A549 (cell line): Measurements from ENCODE around the gene TUBA1C. TPM values are rescaled to one million over a fixed set of nuclear protein-coding genes. Genes with fewer than 3 reads are reported as not detected.
"Not testable (repeated sequence)": the region's sequence is repeated elsewhere in the genome, so short reads cannot be mapped to it uniquely, and the experiment has no call there.

Source experiments
- ATAC-seq, 2 experiments: fragments of 200-7000 bp in 1 of 2; fragments of >200 bp in 1 of 2; cut with Nextera tagmentation in 1 of 2; cut with Tn5 transposase in 1 of 2; 3 replicates each; pipeline versions ENCODE4 v1.8.0 to v1.9.1; 2018 to 2020; ENCODE audit warnings: mild to moderate bottlenecking in 1 of 2, moderate library complexity in 1 of 2
- CTCF ChIA-PET: fragments of 300-600 bp; sonication (Branson Sonifier 250); formaldehyde crosslinking; extraction: SDS; loops from one replicate; lab custom pipeline; 2021; ENCODE audit warnings: antibody characterized with exemption, inconsistent platforms; lab: Yijun Ruan, JAX
- POLR2A ChIA-PET: fragments of 350-600 bp; formaldehyde crosslinking; extraction: SDS; loops from one replicate; lab custom pipeline; 2021; ENCODE audit warnings: antibody characterized with exemption, inconsistent platforms; lab: Yijun Ruan, JAX
- DNase-seq, 2 experiments: peaks; one replicate each; pipeline versions ENCODE4 v3.0.0 to v3.0.0-alpha.2; 2011 to 2016; ENCODE audit warnings: low read depth in 1 of 2, low spot score in 1 of 2
- FAIRE-seq: peaks from 2 replicates; lab custom pipeline; 2011; peaks lifted over from hg19 to GRCh38; lab: Jason Lieb, UNC
- H3K27ac ChIP-seq, 2 experiments: fragments of >200 bp; sonication (Bioruptor Twin); formaldehyde crosslinking; 3 replicates each; pipeline ENCODE4 v1.5.1; 2016 to 2017
- H3K4me1 ChIP-seq: fragments of >200 bp; sonication (Bioruptor Twin); formaldehyde crosslinking; 3 replicates; pipeline ENCODE4 v1.6.1; 2016
- H3K4me2 ChIP-seq: fragments of >200 bp; sonication (Bioruptor Twin); formaldehyde crosslinking; 3 replicates; pipeline ENCODE4 v1.6.1; 2016
- H3K4me3 ChIP-seq: fragments of >200 bp; sonication (Bioruptor Twin); formaldehyde crosslinking; 3 replicates; pipeline ENCODE4 v1.5.1; 2016
- H3K9me3 ChIP-seq: fragments of >200 bp; sonication (Bioruptor Twin); formaldehyde crosslinking; 3 replicates; pipeline ENCODE4 v1.6.1; 2016
- CBX2 ChIP-seq: fragments of 200-600 bp; sonication (generic); IDR thresholded peaks from 2 replicates; pipeline ENCODE4 v1.6.1; 2016; ENCODE audit warnings: low read depth, mild to moderate bottlenecking, borderline replicate concordance
- ESRRA ChIP-seq: fragments of 150-350 bp; IDR thresholded peaks from 2 replicates; pipeline ENCODE4 v1.6.1; 2014; ENCODE audit warnings: mild to moderate bottlenecking, low read length, borderline replicate concordance
- FOSL2 ChIP-seq, 2 experiments: fragments of 450-650 bp in 1 of 2; fragments of >200 bp in 1 of 2; sonication (Bioruptor Twin) in 1 of 2; formaldehyde crosslinking; IDR thresholded peaks; 2 replicates each; pipeline versions ENCODE4 v1.5.0 to v1.6.1; 2016 to 2020; ENCODE audit warnings: mild to moderate bottlenecking in 1 of 2, moderate library complexity in 1 of 2
- FOXS1 ChIP-seq: fragments of 250-450 bp; sonication (Bioruptor Pico); IDR thresholded peaks from 2 replicates; pipeline ENCODE4 v1.5.0; 2020; ENCODE audit warnings: mild to moderate bottlenecking, moderate library complexity
- HDAC2 ChIP-seq: fragments of 200-600 bp; sonication (generic); IDR thresholded peaks from 2 replicates; pipeline ENCODE4 v1.6.1; 2016
- HOXB5 ChIP-seq: fragments of 250-450 bp; sonication (Bioruptor Pico); IDR thresholded peaks from 2 replicates; pipeline ENCODE4 v1.5.0; 2020; ENCODE audit warnings: mild to moderate bottlenecking, moderate library complexity
- MYC ChIP-seq: IDR thresholded peaks from 2 replicates; pipeline ENCODE4 v1.6.1; 2012; ENCODE audit warnings: mild to moderate bottlenecking, inconsistent platforms, low read length, improper control_type of control experiment, borderline replicate concordance
- NR3C1 ChIP-seq: fragments of >200 bp; sonication (Bioruptor Twin); formaldehyde crosslinking; IDR thresholded peaks from 3 replicates; pipeline ENCODE4 v1.6.1; 2017
- POLR2A ChIP-seq: IDR thresholded peaks from 2 replicates; pipeline ENCODE4 v1.6.1; 2012; ENCODE audit warnings: mild to moderate bottlenecking, low read length
- RARB ChIP-seq: fragments of 250-450 bp; sonication (Bioruptor Pico); IDR thresholded peaks from 2 replicates; pipeline ENCODE4 v1.8.0; 2021; ENCODE audit warnings: mild to moderate bottlenecking, moderate library complexity
- RFX5 ChIP-seq: fragments of 450-650 bp; IDR thresholded peaks from 2 replicates; pipeline ENCODE4 v1.7.1; 2014; ENCODE audit warnings: antibody characterized with exemption, mild to moderate bottlenecking, moderate library complexity
- RNF2 ChIP-seq: fragments of 200-600 bp; sonication (generic); IDR thresholded peaks from 2 replicates; pipeline ENCODE4 v1.6.1; 2016; ENCODE audit warnings: low read depth, mild to moderate bottlenecking, antibody characterized with exemption, moderate library complexity, borderline replicate concordance
- TP53 ChIP-seq: fragments of 250-450 bp; sonication (Bioruptor Pico); IDR thresholded peaks from 2 replicates; pipeline ENCODE4 v1.5.0; 2021; ENCODE audit warnings: mild to moderate bottlenecking, moderate library complexity
- ZC3H11A ChIP-seq: fragments of 450-650 bp; IDR thresholded peaks from 2 replicates; pipeline ENCODE4 v1.6.1; 2014; ENCODE audit warnings: antibody characterized with exemption, mild to moderate bottlenecking
- WGBS: methylation state at CpG from one replicate; pipeline ENCODE4 v1.1.6; 2017; ENCODE audit errors: missing lambda C conversion rate; 5-methylcytosine and 5-hydroxymethylcytosine counted together
- polyA plus RNA-seq, 4 experiments: library from polyadenylated mRNA; depleted of rRNA in 3 of 4; stranded (reverse); fragments of >200 nt; fragmentation: RNase III in 1 of 4; extraction: RNeasy Plus Mini Kit Qiagen cat#74134 plus additional on column Dnase treatment in 1 of 4; gene quantifications; 2 replicates in 3 of 4; 3 replicates in 1 of 4; pipeline ENCODE4 v1.2.3, GENCODE V29; 2011 to 2017
- TF ChIP-seq, protein P1 (sequence below): fragments of >200 bp; sonication (Bioruptor Twin); formaldehyde crosslinking; IDR thresholded peaks from 3 replicates; pipeline ENCODE4 v1.5.1; 2016
- TF ChIP-seq, protein P2 (sequence below): fragments of 150-350 bp; IDR thresholded peaks from 2 replicates; pipeline ENCODE4 v1.6.1; 2014; ENCODE audit warnings: low read depth, mild to moderate bottlenecking, low read length
- TF ChIP-seq, protein P3 (sequence below): IDR thresholded peaks from 2 replicates; pipeline ENCODE4 v1.6.1; 2012
- TF ChIP-seq, protein P4 (sequence below): fragments of 250-450 bp; sonication (Bioruptor Pico); IDR thresholded peaks from 2 replicates; pipeline ENCODE4 v1.5.0; 2021; ENCODE audit warnings: mild to moderate bottlenecking, moderate library complexity, borderline replicate concordance

Gene TUBA1C
- polyA plus RNA-seq, 2 of the 4 experiments (the other 2 are of a cell fraction): 1,183 to 1,656 TPM

DNA sequence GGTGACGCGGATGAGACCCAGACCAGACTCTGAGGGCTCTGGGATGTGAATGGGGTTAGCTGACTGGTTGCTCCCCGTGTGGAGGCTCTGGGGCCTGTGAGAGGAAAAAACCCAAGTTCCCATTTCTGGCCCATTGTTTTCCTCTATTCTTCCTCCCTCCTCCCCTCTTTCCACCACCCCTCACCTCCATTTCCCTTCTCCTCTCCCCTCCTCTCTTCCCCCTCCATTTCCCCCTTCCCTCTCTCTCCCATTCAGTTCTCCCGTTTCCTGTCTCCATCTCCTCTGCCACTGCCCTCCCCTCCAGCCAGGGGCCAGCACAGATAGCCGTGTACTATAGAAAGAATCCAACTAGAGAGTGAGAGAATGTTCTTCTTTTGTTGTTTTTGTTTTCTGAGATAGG is 17.4 kb downstream of the TUBA1C start:
- Histone ChIP-seq H3K4me3 (no peak overlapping the region), H3K4me2 (no peak overlapping the region), H3K9me3 (no peaks in the 10 kb centered on the region), H3K27ac (0 out of 6 replicates have a peak overlapping the region, but pooled peaks of 1 of the 2 experiments have one; percentile 28), H3K4me1 (0 out of 3 replicates have a peak, but pooled peaks cover 9% of the 10 kb centered on the region)
- TF ChIP-seq, protein P1, sequence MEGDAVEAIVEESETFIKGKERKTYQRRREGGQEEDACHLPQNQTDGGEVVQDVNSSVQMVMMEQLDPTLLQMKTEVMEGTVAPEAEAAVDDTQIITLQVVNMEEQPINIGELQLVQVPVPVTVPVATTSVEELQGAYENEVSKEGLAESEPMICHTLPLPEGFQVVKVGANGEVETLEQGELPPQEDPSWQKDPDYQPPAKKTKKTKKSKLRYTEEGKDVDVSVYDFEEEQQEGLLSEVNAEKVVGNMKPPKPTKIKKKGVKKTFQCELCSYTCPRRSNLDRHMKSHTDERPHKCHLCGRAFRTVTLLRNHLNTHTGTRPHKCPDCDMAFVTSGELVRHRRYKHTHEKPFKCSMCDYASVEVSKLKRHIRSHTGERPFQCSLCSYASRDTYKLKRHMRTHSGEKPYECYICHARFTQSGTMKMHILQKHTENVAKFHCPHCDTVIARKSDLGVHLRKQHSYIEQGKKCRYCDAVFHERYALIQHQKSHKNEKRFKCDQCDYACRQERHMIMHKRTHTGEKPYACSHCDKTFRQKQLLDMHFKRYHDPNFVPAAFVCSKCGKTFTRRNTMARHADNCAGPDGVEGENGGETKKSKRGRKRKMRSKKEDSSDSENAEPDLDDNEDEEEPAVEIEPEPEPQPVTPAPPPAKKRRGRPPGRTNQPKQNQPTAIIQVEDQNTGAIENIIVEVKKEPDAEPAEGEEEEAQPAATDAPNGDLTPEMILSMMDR: no peak
- TF ChIP-seq RNF2 (no peak), MYC (no peak), CBX2 (no peak), POLR2A (no peak), NR3C1 (no peak), RFX5 (no peak), ZC3H11A (no peak), HOXB5 (CRISPR knock-in tag) (no peak), HDAC2 (no peak), TP53 (CRISPR knock-in tag) (no peak), FOSL2 (IDR thresholded peaks at IDR 0.05) (no peak), FOSL2 (CRISPR knock-in tag; IDR thresholded peaks at IDR 0.05) (no peak), ESRRA (no peak), FOXS1 (no peak), RARB (CRISPR knock-in tag) (no peak)
- TF ChIP-seq, protein P2, sequence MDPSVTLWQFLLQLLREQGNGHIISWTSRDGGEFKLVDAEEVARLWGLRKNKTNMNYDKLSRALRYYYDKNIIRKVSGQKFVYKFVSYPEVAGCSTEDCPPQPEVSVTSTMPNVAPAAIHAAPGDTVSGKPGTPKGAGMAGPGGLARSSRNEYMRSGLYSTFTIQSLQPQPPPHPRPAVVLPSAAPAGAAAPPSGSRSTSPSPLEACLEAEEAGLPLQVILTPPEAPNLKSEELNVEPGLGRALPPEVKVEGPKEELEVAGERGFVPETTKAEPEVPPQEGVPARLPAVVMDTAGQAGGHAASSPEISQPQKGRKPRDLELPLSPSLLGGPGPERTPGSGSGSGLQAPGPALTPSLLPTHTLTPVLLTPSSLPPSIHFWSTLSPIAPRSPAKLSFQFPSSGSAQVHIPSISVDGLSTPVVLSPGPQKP: no peak
- TF ChIP-seq, protein P3, sequence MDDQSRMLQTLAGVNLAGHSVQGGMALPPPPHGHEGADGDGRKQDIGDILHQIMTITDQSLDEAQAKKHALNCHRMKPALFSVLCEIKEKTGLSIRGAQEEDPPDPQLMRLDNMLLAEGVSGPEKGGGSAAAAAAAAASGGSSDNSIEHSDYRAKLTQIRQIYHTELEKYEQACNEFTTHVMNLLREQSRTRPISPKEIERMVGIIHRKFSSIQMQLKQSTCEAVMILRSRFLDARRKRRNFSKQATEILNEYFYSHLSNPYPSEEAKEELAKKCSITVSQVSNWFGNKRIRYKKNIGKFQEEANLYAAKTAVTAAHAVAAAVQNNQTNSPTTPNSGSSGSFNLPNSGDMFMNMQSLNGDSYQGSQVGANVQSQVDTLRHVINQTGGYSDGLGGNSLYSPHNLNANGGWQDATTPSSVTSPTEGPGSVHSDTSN: no peak
- TF ChIP-seq, protein P4, sequence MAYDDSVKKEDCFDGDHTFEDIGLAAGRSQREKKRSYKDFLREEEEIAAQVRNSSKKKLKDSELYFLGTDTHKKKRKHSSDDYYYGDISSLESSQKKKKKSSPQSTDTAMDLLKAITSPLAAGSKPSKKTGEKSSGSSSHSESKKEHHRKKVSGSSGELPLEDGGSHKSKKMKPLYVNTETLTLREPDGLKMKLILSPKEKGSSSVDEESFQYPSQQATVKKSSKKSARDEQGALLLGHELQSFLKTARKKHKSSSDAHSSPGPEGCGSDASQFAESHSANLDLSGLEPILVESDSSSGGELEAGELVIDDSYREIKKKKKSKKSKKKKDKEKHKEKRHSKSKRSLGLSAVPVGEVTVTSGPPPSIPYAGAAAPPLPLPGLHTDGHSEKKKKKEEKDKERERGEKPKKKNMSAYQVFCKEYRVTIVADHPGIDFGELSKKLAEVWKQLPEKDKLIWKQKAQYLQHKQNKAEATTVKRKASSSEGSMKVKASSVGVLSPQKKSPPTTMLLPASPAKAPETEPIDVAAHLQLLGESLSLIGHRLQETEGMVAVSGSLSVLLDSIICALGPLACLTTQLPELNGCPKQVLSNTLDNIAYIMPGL (CRISPR knock-in tag): no peak
- ATAC-seq (no peak), DNase-seq (no peak), FAIRE-seq (no peak)
- POLR2A ChIA-PET: no interaction called here
- WGBS: 81% methylated on average over 5 of the region's 5 CpGs
- CTCF ChIA-PET: interaction anchor here (0.9 to 9.0 kb wide), 4 partner anchors 13 to 60 kb away, joined by 3 to 120 read pairs (median 3); partner anchors contain the start of gene PRPH

DNA sequence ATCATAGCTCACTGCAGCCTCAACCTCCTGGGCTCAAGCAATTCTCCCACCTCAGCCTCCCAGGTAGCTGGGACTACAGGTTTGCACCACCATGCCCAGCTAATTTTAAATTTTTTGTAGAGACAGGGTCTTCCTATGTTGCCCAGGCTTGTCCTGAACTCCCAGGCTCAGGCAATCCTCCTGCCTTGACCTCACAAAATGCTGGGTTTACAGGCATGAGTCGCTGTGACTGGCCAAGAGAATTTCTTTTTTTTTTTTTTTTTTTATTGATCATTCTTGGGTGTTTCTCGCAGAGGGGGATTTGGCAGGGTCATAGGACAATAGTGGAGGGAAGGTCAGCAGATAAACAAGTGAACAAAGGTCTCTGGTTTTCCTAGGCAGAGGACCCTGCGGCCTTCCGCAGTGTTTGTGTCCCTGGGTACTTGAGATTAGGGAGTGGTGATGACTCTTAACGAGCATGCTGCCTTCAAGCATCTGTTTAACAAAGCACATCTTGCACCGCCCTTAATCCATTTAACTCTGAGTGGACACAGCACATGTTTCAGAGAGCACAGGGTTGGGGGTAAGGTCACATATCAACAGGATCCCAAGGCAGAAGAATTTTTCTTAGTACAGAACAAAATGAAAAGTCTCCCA is 18.0 kb downstream of the TUBA1C start:
- H3K4me3 ChIP-seq, H3K4me1 ChIP-seq, ATAC-seq, H3K9me3 ChIP-seq, POLR2A ChIA-PET, DNase-seq, FAIRE-seq, H3K4me2 ChIP-seq: not testable (repeated sequence)
- CTCF ChIA-PET: interaction anchor here (0.9 to 15.6 kb wide), 5 partner anchors 13 to 60 kb away, joined by 3 to 164 read pairs (median 3); partner anchors contain the start of gene PRPH
- WGBS: 59% methylated on average over 3 of the region's 6 CpGs
- 0 out of 6 replicates have a peak overlapping the region, but pooled peaks of 1 of the 2 experiments have one; percentile 28 for H3K27ac ChIP-seq
